Vagina (tissue), 2 donors: ENCODE results near the gene CGB7. TPM values are rescaled to one million over a fixed set of nuclear protein-coding genes. Genes with fewer than 3 reads are reported as not detected.
"Not testable (repeated sequence)": the region's sequence is repeated elsewhere in the genome, so short reads cannot be mapped to it uniquely, and the experiment has no call there.

Source experiments
- DNase-seq, 2 donors: peaks; one replicate each; pipeline ENCODE4 v3.0.0-alpha.2; 2017; ENCODE audit errors: extremely low spot score in 2 of 2
- H3K27ac ChIP-seq: fragments of 200-600 bp; sonication (generic); one replicate; pipeline ENCODE4 v1.5.1; 2019
- H3K27me3 ChIP-seq: fragments of 200-600 bp; sonication (generic); one replicate; pipeline ENCODE4 v1.5.1; 2019
- H3K36me3 ChIP-seq, 2 donors: fragments of 200-600 bp; sonication (generic); one replicate each; pipeline ENCODE4 v1.5.1; 2017 to 2019
- H3K4me1 ChIP-seq: fragments of 200-600 bp; sonication (generic); one replicate; pipeline ENCODE4 v1.5.1; 2019
- H3K4me3 ChIP-seq, 2 donors: fragments of 200-600 bp; sonication (generic); 1 replicate in 1 of 2; 2 replicates in 1 of 2; pipeline ENCODE4 v1.5.1; 2016 to 2019
- H3K9me3 ChIP-seq: fragments of 200-600 bp; sonication (generic); one replicate; pipeline ENCODE4 v1.5.1; 2019
- CTCF ChIP-seq, 3 experiments: fragments of 450-650 bp in 2 of 3; fragments of 200-600 bp in 1 of 3; sonication (generic) in 1 of 3; IDR thresholded peaks; one replicate each; pipeline ENCODE4 v1.5.1; 2017 to 2019; ENCODE audit warnings: antibody characterized with exemption in 3 of 3, mild to moderate bottlenecking in 2 of 3, moderate library complexity in 2 of 3
- POLR2A ChIP-seq, 2 donors: fragments of 450-650 bp; IDR thresholded peaks; one replicate each; pipeline ENCODE4 v1.6.1; 2017; ENCODE audit warnings: antibody characterized with exemption in 2 of 2, mild to moderate bottlenecking in 2 of 2, moderate library complexity in 2 of 2
- POLR2AphosphoS5 ChIP-seq, 2 donors: sonication (generic); formaldehyde crosslinking; IDR thresholded peaks; one replicate each; pipeline ENCODE4 v1.9.0; 2017; ENCODE audit warnings: antibody characterized with exemption in 2 of 2, mild to moderate bottlenecking in 2 of 2, low read depth in 1 of 2; ENCODE audit not compliant: insufficient read depth in 1 of 2
- intact Hi-C: fragments of 100-400 bp; cut with DNase I; formaldehyde crosslinking; loops from one replicate; pipeline ENCODE4 v1.15.1; 2023
- total RNA-seq: library from RNA; depleted of rRNA; stranded (reverse); fragments of >200 nt; gene quantifications from one replicate; pipeline ENCODE4 v1.2.3, GENCODE V29; 2016

CGB7 gene
- total RNA-seq, 1 donor from 2014 or later = 0.98 TPM

GRCh38 chr19:49020931-49021895 lies 36.3 kb downstream of the CGB7 start:
- Histone ChIP-seq H3K27me3 (peaks cover 6% of the 10 kb centered on the region), H3K27ac (no peak overlapping the region), H3K4me1 (peaks cover 26% of the 10 kb centered on the region), H3K36me3 (no peaks in the 10 kb centered on the region), H3K4me3 (no peak overlapping the region), H3K9me3 (no peaks in the 10 kb centered on the region)
- no peak for TF ChIP-seq CTCF (IDR thresholded peaks at IDR 0.05)
- TF ChIP-seq POLR2A (IDR thresholded peaks at IDR 0.05) = no peak
- no peak for TF ChIP-seq POLR2AphosphoS5 (IDR thresholded peaks at IDR 0.05; ENCODE audit: insufficient read depth in 1 of 2, low read depth in 1 of 2)
- intact Hi-C loops = no loop called here
- no peak for DNase-seq

GRCh38 chr19:49020342-49020741 lies 37.2 kb downstream of the CGB7 start:
- TF ChIP-seq POLR2AphosphoS5 (IDR thresholded peaks at IDR 0.05; ENCODE audit: insufficient read depth in 1 of 2, low read depth in 1 of 2) (no peak), CTCF (IDR thresholded peaks at IDR 0.05) (no peak), POLR2A (IDR thresholded peaks at IDR 0.05) (no peak)
- Histone ChIP-seq H3K4me1 (peaks cover 26% of the 10 kb centered on the region), H3K36me3 (peaks cover 0 to 3% of the 10 kb centered on the region in 2 donors), H3K4me3 (no peak overlapping the region), H3K27ac (no peak overlapping the region), H3K9me3 (no peaks in the 10 kb centered on the region), H3K27me3 (peaks cover 6% of the 10 kb centered on the region)
- DNase-seq = no peak
- intact Hi-C loops = no loop called here

GRCh38 chr19:49019242-49019932 lies 38.2 kb downstream of the CGB7 start:
- TF ChIP-seq POLR2A (IDR thresholded peaks at IDR 0.05) (no peak), POLR2AphosphoS5 (IDR thresholded peaks at IDR 0.05; ENCODE audit: insufficient read depth in 1 of 2, low read depth in 1 of 2) (peak in 1 of 2 donors; percentile 15)
- intact Hi-C loops = no loop called here
- Histone ChIP-seq H3K27me3 (peaks cover 6% of the 10 kb centered on the region), H3K27ac (no peak overlapping the region), H3K4me1 (peaks cover 26% of the 10 kb centered on the region), H3K36me3 (peaks cover 0 to 8% of the 10 kb centered on the region in 2 donors), H3K9me3 (no peaks in the 10 kb centered on the region), H3K4me3 (peak overlapping the region; percentile 44 to 45)
- no peak for DNase-seq

GRCh38 chr19:49018388-49019241 lies 38.9 kb downstream of the CGB7 start:
- intact Hi-C loops, H3K36me3 ChIP-seq, H3K27me3 ChIP-seq, H3K27ac ChIP-seq, DNase-seq, H3K9me3 ChIP-seq: not testable (repeated sequence)
- H3K4me3 ChIP-seq = peak overlapping the region; percentile 44 to 45
- H3K4me1 ChIP-seq = peaks cover 26% of the 10 kb centered on the region

- H3K27me3 ChIP-seq = peaks cover 6% of the 10 kb centered on the region
- peaks cover 26% of the 10 kb centered on the region for H3K4me1 ChIP-seq
- intact Hi-C loops = no loop called here
- peaks cover 0 to 12% of the 10 kb centered on the region in 2 donors for H3K36me3 ChIP-seq
- TF ChIP-seq POLR2A (IDR thresholded peaks at IDR 0.05) (no peak), POLR2AphosphoS5 (IDR thresholded peaks at IDR 0.05; ENCODE audit: insufficient read depth in 1 of 2, low read depth in 1 of 2) (no peak), CTCF (IDR thresholded peaks at IDR 0.05) (no peak)
- H3K27ac ChIP-seq = no peak overlapping the region
- peak overlapping the region; percentile 44 to 45 for H3K4me3 ChIP-seq
- DNase-seq = no peak
- no peaks in the 10 kb centered on the region for H3K9me3 ChIP-seq
Observed at GRCh38 chr19:49017666-49018351, 39.7 kb downstream of the CGB7 start.
